Skin epidermis (tissue), 12 donors: ENCODE data around the gene CLC.
"Not testable (repeated sequence)": the region's sequence is repeated elsewhere in the genome, so short reads cannot be mapped to it uniquely, and the experiment has no call there.

Experiments used
- H3K27ac ChIP-seq, 21 experiments: fragments of 200-600 bp; sonication (generic) in 11 of 21; one replicate each; pipeline ENCODE4 v1.5.0; 2020; ENCODE audit warnings: mild to moderate bottlenecking in 3 of 21, inconsistent platforms in 2 of 21, moderate library complexity in 2 of 21
- H3K4me3 ChIP-seq, 7 experiments: fragments of 200-600 bp; sonication (generic) in 2 of 7; one replicate each; pipeline ENCODE4 v1.5.0; 2020; ENCODE audit warnings: inconsistent platforms in 2 of 7, mild to moderate bottlenecking in 2 of 7, moderate library complexity in 1 of 7

CLC gene

GRCh38 chr19:39737891-39738290 is at the start of gene CLC:
TSS of gene CLC (minus strand) at chr19:39738029. CDS start at chr19:39737952, 77 bp downstream.
- Histone ChIP-seq H3K27ac (no peak within 1 kb of the TSS), H3K4me3 (no peak within 1 kb of the TSS)

- no peak overlapping the region for H3K27ac ChIP-seq
- H3K4me3 ChIP-seq, result no peak overlapping the region
These were observed 43.1 kb upstream of the CLC start for GRCh38 chr19:39780894-39781293.

GRCh38 chr19:39778763-39779162 is 40.9 kb upstream of the CLC start, which contains the start of gene LEUTX:
TSS of gene LEUTX (plus strand) at chr19:39778854. CDS start at chr19:39778921, 67 bp downstream.
- Histone ChIP-seq H3K4me3 (no peak within 1 kb of the TSS), H3K27ac (no peak within 1 kb of the TSS)

DNA sequence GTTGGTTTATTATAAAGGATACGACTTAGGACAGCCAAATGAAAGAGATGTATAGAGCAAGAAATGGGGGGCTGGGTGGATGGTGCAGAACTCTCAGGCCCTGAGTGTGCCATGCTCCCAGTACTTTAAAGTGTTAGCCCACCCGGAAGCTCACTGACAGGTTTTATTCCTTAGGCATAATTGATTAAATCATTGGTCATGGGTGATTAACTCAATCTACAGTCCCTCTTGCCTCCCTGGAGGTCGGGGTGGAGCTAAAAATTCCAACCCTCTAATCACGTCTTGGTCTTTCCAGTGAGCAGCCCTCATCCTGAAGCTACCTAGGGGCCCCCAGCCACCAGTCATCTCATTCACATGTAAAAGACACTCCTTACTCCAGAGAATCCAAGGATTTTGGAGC is 31.0 kb upstream of the CLC start:
- no peak overlapping the region for H3K4me3 ChIP-seq
- no peak overlapping the region for H3K27ac ChIP-seq

GRCh38 chr19:39768334-39768733 is 30.5 kb upstream of the CLC start:
- no peak overlapping the region for H3K4me3 ChIP-seq
- no peak overlapping the region for H3K27ac ChIP-seq

DNA sequence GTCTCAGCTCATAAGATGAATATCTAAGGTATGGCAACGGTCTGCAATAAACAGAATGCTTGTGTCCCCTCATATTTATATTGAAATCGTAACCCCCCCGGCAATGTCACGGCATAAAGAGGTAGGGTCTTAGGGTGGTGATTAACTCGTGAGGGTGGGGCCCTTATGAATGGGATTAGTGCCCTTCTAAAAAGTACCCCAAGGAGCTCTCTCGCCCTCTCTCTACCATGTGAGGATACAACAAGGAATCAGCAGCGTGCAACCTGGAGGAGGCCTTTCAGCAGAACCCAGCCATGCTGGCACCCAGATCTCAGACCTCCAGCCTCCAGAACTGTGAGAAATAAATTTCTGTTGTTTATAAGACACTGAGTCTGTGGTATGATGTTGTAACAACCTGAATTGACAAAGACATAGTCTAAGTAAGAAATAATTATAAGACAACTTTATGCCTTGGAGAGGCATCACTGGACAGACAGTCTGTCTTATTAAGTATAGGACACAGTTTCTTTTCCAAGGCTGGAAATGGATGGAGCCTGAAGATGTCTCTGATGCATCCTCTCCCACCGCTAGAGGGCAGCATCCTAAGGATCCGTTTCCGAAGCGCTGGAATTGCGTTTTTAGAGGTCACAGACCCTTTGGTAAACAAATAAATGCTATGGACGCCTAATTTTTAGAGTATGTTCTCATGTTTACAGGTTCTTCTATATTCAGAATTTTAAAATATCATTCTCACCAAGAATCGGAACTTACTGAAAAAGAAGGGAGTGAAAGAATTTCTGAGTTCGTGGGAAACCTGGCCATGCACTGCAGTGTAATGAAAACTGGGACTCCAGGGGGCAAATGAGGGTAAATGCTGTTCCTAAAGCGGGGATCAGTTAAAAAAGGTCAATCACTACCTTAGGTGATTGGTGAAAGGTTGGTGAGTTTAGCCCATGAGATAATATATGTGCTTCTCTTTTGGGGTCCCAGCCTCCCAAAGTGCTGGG is 27.6 kb upstream of the CLC start:
- H3K27ac ChIP-seq, result no peak overlapping the region
- no peak overlapping the region for H3K4me3 ChIP-seq

DNA sequence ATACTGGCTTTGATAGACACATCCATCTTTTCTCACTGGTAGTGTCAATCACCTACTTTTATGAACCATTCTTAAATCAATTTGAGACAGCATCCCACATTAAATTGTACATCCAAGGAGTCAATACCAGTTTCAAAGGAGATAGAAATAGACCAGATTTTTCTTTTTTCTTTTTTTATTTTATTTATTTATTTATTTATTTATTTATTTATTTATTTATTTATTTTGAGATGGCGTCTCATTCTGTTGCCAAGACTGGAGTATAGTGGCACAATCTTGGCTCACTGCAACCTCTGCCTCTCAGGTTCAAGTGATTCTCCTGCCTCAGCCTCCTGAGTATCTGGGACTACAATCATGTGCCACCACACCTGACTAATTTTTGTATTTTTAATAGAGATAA is 24.0 kb upstream of the CLC start:
- not testable (repeated sequence) for H3K27ac ChIP-seq, H3K4me3 ChIP-seq

GRCh38 chr19:39759457-39760184 is 21.8 kb upstream of the CLC start:
- no peak overlapping the region for H3K4me3 ChIP-seq
- no peak overlapping the region for H3K27ac ChIP-seq

DNA sequence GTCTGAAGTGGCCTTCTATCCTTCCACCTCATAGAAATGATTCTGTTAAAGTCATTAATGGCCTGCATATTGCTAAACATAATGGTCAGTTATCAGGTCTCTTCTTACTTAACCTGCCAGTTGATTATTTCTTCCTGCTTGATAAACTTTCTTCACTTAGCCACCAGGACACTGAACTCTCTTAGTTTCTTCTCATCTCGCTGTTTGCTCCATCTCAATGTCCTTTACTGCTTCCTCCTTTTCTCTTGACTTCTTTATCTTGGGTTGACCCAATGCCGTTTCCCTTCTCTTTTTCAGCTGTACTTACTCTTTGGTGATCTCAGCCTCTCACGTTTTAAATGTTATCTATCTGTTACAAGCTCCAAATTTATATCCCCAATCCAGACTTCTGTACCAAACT is 17.1 kb upstream of the CLC start:
- Histone ChIP-seq H3K4me3 (no peak overlapping the region), H3K27ac (no peak overlapping the region)

DNA sequence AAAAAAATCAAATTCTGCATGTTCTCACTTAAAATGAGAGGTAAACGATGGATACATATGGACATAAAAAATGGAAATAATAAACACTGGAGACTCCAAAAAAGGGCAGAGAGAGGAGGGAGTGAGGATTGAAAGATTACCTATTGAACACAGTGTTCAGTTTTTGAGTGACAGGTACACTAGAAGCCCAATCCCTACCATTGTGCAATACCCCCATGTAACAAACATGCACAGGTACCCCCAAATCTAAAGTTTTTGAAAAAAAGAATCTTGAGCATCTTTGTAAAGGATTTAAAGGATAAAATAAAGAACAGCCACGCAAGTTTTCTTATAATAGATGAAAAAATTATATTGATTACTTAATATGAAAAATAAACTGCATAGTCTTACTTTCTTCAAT is 16.7 kb upstream of the CLC start:
- Histone ChIP-seq H3K27ac (no peak overlapping the region), H3K4me3 (no peak overlapping the region)

- Histone ChIP-seq H3K4me3 (no peak overlapping the region), H3K27ac (no peak overlapping the region)
These were observed 15.0 kb upstream of the CLC start for GRCh38 chr19:39752795-39753194.

DNA sequence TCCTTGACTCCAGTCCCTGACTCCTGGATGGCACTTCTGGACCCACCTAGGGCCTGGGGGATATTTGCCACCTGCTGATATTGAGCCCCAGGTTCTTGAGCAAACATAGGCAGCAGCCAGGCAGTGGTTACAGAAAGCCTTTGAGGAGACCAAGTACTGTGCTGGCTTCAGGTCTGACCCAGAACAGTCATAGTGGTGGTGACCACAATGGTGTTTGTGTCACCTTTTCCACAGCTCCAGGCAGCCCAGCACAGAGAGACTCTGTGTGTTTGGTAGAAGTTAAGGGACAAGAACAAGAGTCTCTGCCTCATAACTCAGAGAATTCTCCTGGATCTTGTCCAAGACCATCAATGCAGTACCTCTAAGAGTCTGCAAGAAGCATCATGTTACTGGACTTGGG is 14.6 kb upstream of the CLC start:
- Histone ChIP-seq H3K27ac (no peak overlapping the region), H3K4me3 (no peak overlapping the region)

GRCh38 chr19:39749981-39750380 is 12.2 kb upstream of the CLC start:
- H3K27ac ChIP-seq, result no peak overlapping the region
- no peak overlapping the region for H3K4me3 ChIP-seq

- no peak overlapping the region for H3K4me3 ChIP-seq
- H3K27ac ChIP-seq, result no peak overlapping the region
These were observed 9.2 kb upstream of the CLC start for GRCh38 chr19:39746836-39747529.

- Histone ChIP-seq H3K4me3 (no peak overlapping the region), H3K27ac (no peak overlapping the region)
These were observed 7.8 kb upstream of the CLC start for GRCh38 chr19:39745643-39746042.

- H3K27ac ChIP-seq, result no peak overlapping the region
- H3K4me3 ChIP-seq, result no peak overlapping the region
These were observed 2.6 kb upstream of the CLC start for GRCh38 chr19:39740395-39740794.

- Histone ChIP-seq H3K4me3 (no peak overlapping the region), H3K27ac (no peak overlapping the region)
These were observed 985 bp upstream of the CLC start for GRCh38 chr19:39738814-39739213.

- H3K4me3 ChIP-seq, result no peak overlapping the region
These were observed 478 bp downstream of the CLC start for GRCh38 chr19:39737351-39737750.

DNA sequence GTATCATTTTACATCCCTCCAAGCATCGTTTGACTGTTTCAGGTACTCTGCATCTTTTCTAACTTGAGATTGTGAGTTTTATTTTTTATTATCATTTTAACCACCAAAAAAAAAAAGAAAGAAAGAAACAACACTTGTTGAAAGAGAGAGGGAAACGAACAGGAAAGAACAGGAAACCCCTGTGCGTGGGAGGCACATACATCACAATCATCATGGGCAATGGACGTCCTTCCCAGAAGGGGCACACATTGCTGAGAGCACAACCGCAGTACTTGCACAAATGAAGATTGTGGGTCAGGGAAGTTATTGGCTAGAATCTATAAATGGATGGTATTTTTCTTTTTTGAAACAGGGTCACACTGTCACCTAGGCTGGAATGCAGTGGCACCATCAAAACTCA is 1.7 kb downstream of the CLC start:
- no peak overlapping the region for H3K27ac ChIP-seq
- no peak overlapping the region for H3K4me3 ChIP-seq

More at GRCh38 chr19:39737351-39737750, 478 bp downstream of the CLC start:
- no peak overlapping the region for H3K27ac ChIP-seq

- H3K4me3 ChIP-seq, result no peak overlapping the region
- no peak overlapping the region for H3K27ac ChIP-seq
These were observed 2.1 kb downstream of the CLC start for GRCh38 chr19:39735688-39736087.
